ENCODE measurements around the gene CHRND. TPM values are rescaled to one million over a fixed set of nuclear protein-coding genes. Genes with fewer than 3 reads are reported as not detected.

Gene CHRND
- total and polyA plus RNA-seq, 2 of the 8 experiments (the other 6 are each of a cell fraction or from before 2014, with no cell fraction given) = 0.24 TPM; not detected in 1

- no peak for TF ChIP-seq PHF8 (conservative IDR thresholded peaks at IDR 0.05; ENCODE audit: low read depth, low read length)
These were observed 49.2 kb upstream of the CHRND start (continued) for GRCh38 chr2:232476791-232477190.
